ENCODE results near the gene ABCC4.

The ABCC4 gene

GRCh38 chr13:95145587-95145986, 155.7 kb downstream of the ABCC4 start:
- H3K4me3 ChIP-seq (ENCODE audit: low read length) = no peak overlapping the region
- no peak for DNase-seq (ENCODE audit: low read depth)
- no peak for TF ChIP-seq CTCF (conservative IDR thresholded peaks at IDR 0.05; ENCODE audit: low read depth, low read length)

- TF ChIP-seq CTCF (conservative IDR thresholded peaks at IDR 0.05; ENCODE audit: low read depth, low read length) = no peak
- DNase-seq (ENCODE audit: low read depth) = no peak
These were observed 160.7 kb downstream of the ABCC4 start for GRCh38 chr13:95140502-95140901.

GRCh38 chr13:95138876-95139585, 162.2 kb downstream of the ABCC4 start:
- no peak overlapping the region for H3K4me3 ChIP-seq (ENCODE audit: low read length)
- no peak for TF ChIP-seq CTCF (conservative IDR thresholded peaks at IDR 0.05; ENCODE audit: low read depth, low read length)
- no peak for DNase-seq (ENCODE audit: low read depth)

More at GRCh38 chr13:95140502-95140901, 160.7 kb downstream of the ABCC4 start:
- H3K4me3 ChIP-seq (ENCODE audit: low read length) = no peak overlapping the region

- no peak for DNase-seq (ENCODE audit: low read depth)
- H3K4me3 ChIP-seq (ENCODE audit: low read length) = no peak overlapping the region
- no peak for TF ChIP-seq CTCF (conservative IDR thresholded peaks at IDR 0.05; ENCODE audit: low read depth, low read length)
These were observed 164.2 kb downstream of the ABCC4 start for GRCh38 chr13:95137096-95137495.

- DNase-seq (ENCODE audit: low read depth) = no peak
- no peak overlapping the region for H3K4me3 ChIP-seq (ENCODE audit: low read length)
These were observed 164.6 kb downstream of the ABCC4 start for GRCh38 chr13:95136638-95137037.

GRCh38 chr13:95133498-95133897, 167.8 kb downstream of the ABCC4 start:
- H3K4me3 ChIP-seq (ENCODE audit: low read length) = no peak overlapping the region
- DNase-seq (ENCODE audit: low read depth) = no peak
- no peak for TF ChIP-seq CTCF (conservative IDR thresholded peaks at IDR 0.05; ENCODE audit: low read depth, low read length)

More at GRCh38 chr13:95136638-95137037, 164.6 kb downstream of the ABCC4 start:
- no peak for TF ChIP-seq CTCF (conservative IDR thresholded peaks at IDR 0.05; ENCODE audit: low read depth, low read length)

- no peak for TF ChIP-seq CTCF (conservative IDR thresholded peaks at IDR 0.05; ENCODE audit: low read depth, low read length)
- DNase-seq (ENCODE audit: low read depth) = no peak
- no peak overlapping the region for H3K4me3 ChIP-seq (ENCODE audit: low read length)
These were observed 172.2 kb downstream of the ABCC4 start for GRCh38 chr13:95129004-95129403.

Measured in retinal pigment epithelial cell (primary cell).